GM21360 (cell line): Measurements from ENCODE around the gene DCDC2B.

Experiments used
- ATAC-seq: cut with Tn5 transposase; IDR thresholded peaks from one replicate; pipeline ENCODE4 v1.9.1; 2021; ENCODE audit warnings: mild to moderate bottlenecking, moderate library complexity; ENCODE audit not compliant: unreplicated experiment

The DCDC2B gene

GRCh38 chr1:32195972-32196823 is 12.7 kb upstream of the DCDC2B start:
- no peak for ATAC-seq

- no peak for ATAC-seq
Measured at GRCh38 chr1:32197074-32197473, 11.8 kb upstream of the DCDC2B start.

DNA sequence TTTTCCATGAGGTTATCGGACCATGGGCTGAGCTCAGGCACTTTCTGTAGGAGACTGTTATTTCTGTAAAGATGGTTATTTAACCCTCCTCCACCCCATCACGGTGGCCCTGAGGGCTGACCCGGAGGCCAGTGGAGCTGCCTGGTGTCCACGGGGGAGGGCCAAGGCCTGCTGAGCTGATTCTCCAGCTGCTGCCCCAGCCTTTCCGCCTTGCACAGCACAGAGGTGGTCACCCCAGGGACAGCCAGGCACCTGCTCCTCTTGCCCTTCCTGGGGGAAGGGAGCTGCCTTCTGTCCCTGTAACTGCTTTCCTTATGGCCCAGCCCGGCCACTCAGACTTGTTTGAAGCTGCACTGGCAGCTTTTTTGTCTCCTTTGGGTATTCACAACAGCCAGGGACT is 11.1 kb upstream of the DCDC2B start:
- no peak for ATAC-seq

GRCh38 chr1:32198237-32199042 is 10.4 kb upstream of the DCDC2B start:
- no peak for ATAC-seq

DNA sequence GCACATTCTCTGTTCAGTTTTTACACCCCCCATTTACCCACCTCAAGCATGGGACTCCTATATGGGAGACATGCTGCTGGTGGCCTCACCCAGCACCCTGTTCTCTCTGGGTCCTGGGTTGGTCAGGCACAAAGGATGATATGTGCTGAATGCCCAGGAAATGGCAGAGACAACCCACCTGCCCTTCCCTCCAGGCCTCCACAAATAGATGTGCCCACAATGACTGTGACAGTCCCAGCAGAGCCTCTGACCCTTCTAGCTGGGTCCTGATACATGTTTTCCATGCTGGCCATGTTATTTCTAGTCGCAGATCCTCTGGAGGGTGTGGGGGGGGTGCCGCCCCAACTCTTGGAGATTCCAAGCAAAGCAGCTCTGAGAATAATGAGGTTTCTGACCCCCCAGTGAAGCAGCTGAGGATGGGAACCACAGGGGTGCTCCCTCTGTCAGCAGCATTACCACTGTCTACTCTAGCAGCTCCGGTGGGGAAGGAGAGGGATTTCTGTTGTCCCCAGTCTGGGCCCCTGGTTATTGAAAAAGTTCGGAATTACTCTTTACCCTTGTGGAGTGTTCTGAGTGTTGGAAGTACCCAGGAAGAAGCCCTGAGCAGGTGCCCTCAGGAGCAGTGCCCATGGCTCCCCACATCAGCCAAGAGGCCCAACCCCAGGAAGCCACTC is 9.7 kb upstream of the DCDC2B start:
- ATAC-seq = no peak

GRCh38 chr1:32199717-32200072 is 9.2 kb upstream of the DCDC2B start:
- no peak for ATAC-seq

GRCh38 chr1:32200226-32201010 is 8.5 kb upstream of the DCDC2B start, which contains the start of gene CCDC28B:
Gene CCDC28B, plus strand, starts transcription at chr1:32200595. Its CDS starts 1,341 bp downstream, at chr1:32201936.
- no peak for ATAC-seq

DNA sequence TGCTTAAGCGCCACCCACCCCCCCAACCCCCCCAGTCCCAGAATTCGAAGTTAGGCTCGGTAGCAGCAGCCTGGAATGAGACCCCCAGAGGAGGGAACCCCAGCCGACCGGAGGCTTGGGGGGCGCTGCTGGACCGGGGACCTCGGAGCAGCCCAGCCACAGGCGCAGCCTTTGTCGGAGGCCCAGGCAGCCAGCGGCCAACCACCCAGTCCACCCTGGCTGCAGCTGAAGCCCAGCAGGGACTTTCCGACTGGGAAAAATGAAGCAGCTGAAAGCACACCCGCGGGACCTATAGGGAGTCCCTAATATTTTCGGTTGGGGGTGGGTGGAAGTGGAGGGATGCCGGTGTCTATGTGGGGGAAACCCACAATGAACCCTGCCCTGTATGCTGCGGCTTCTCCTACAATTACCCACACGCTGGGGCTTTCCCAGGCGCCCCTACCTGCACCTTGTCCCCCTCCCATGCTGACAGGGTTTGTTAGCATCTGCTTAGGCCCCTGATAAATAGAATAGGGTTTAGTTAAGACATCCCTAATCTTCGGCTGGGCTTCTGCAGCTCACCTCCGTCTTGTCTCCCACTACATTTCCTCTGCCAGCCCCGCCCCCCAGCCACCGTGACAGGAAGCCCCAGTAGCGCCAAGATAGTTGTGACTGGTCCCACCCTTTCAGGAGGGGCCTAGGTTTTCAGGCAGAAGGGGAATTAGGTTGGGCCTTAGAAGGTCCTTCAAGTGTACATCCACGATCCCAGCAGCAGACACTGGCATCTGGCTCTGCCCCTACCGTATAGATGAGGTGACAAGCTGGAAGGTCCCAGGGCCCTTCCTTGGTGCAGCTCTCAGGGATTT is 7.7 kb upstream of the DCDC2B start:
- ATAC-seq = no peak

- ATAC-seq = no peak
Measured at GRCh38 chr1:32204943-32205361, 3.9 kb upstream of the DCDC2B start.

- peak; percentile 52 for ATAC-seq
Measured at GRCh38 chr1:32205401-32206370, 3.2 kb upstream of the DCDC2B start, which contains the start of gene IQCC. Gene IQCC, plus strand, starts transcription at chr1:32205671. Its CDS starts 11 bp downstream, at chr1:32205682.

GRCh38 chr1:32208469-32208868 is 420 bp upstream of the DCDC2B start:
- no peak for ATAC-seq

- no peak for ATAC-seq
Measured at GRCh38 chr1:32215629-32216480, 7.0 kb downstream of the DCDC2B start.

GRCh38 chr1:32216566-32216965 is 7.7 kb downstream of the DCDC2B start:
- ATAC-seq = no peak

GRCh38 chr1:32219022-32219421 is 10.1 kb downstream of the DCDC2B start:
- no peak for ATAC-seq

- no peak for ATAC-seq
Measured at GRCh38 chr1:32220746-32221580, 12.1 kb downstream of the DCDC2B start.

GRCh38 chr1:32221581-32221979 is 12.7 kb downstream of the DCDC2B start:
- ATAC-seq = no peak
